K562 (cell line): ENCODE results near the gene CLHC1. TPM values are rescaled to one million over a fixed set of nuclear protein-coding genes. Genes with fewer than 3 reads are reported as not detected.

Source experiments
- ATAC-seq: fragments of 200-7000 bp; cut with Tn5 transposase; 3 replicates; pipeline ENCODE4 v1.9.1; 2020; ENCODE audit warnings: moderate library complexity
- BruUV-seq: library from RNA; stranded (reverse); fragments of 400-500 nt; replicated peaks from 2 replicates; lab custom pipeline; 2021; lab: Mats Ljungman, UMichigan
- CTCF ChIA-PET: fragments of 300-600 bp; formaldehyde crosslinking; extraction: SDS; loops from one replicate; lab custom pipeline; 2021; ENCODE audit warnings: low intra/inter-chr PET ratio; lab: Yijun Ruan, JAX
- POLR2A ChIA-PET: fragments of 300-600, 350-650 bp; sonication (Branson Sonifier 250); formaldehyde crosslinking; extraction: SDS; loops from one replicate; lab custom pipeline; 2021; ENCODE audit warnings: antibody characterized with exemption, inconsistent platforms; lab: Yijun Ruan, JAX
- DNase-seq, 4 experiments: peaks; one replicate each; pipeline versions ENCODE4 v3.0.0 to v3.0.0-alpha.2; 2011 to 2018; ENCODE audit warnings: low spot score in 3 of 4, mixed read lengths in 3 of 4; ENCODE audit errors: extremely low read depth in 1 of 4
- FAIRE-seq: peaks from 2 replicates; lab custom pipeline; 2011; peaks lifted over from hg19 to GRCh38; lab: Jason Lieb, UNC
- H2AFZ ChIP-seq: 2 replicates; pipeline ENCODE4 v1.6.0; 2011; ENCODE audit warnings: low read depth, low read length, control low read depth, inconsistent platforms
- H3K27ac ChIP-seq: fragments of 200-600 bp; 3 replicates; pipeline ENCODE4 v1.8.0; 2011; ENCODE audit warnings: low read depth, mild to moderate bottlenecking, control low read depth, inconsistent platforms, low read length, moderate library complexity, mixed read lengths; ENCODE audit errors: extremely low read depth
- H3K27me3 ChIP-seq, 2 experiments: fragments of 300-600 bp in 1 of 2; 2 replicates in 1 of 2; 3 replicates in 1 of 2; pipeline versions ENCODE4 v1.6.0 to v1.8.0; 2011; ENCODE audit warnings: inconsistent platforms in 2 of 2, low read length in 2 of 2, mild to moderate bottlenecking in 1 of 2, mixed read lengths in 1 of 2, moderate library complexity in 1 of 2; ENCODE audit not compliant: control insufficient read depth in 2 of 2, insufficient read depth in 2 of 2
- H3K36me3 ChIP-seq: fragments of 300-600 bp; 3 replicates; pipeline ENCODE4 v1.8.0; 2011; ENCODE audit warnings: mild to moderate bottlenecking, low read length, inconsistent platforms; ENCODE audit not compliant: control insufficient read depth, insufficient read depth
- H3K4me1 ChIP-seq, 2 experiments: fragments of 200-600 bp in 1 of 2; replicated peaks in 1 of 2; 2 replicates in 1 of 2; 3 replicates in 1 of 2; pipeline versions ENCODE4 v1.5.1 to v1.8.0; 2011; ENCODE audit warnings: inconsistent platforms in 2 of 2, low read length in 2 of 2, mild to moderate bottlenecking in 1 of 2, mixed read lengths in 1 of 2, moderate library complexity in 1 of 2; ENCODE audit not compliant: control insufficient read depth in 2 of 2, insufficient read depth in 2 of 2
- H3K4me2 ChIP-seq: 2 replicates; pipeline ENCODE4 v1.6.1; 2011; ENCODE audit warnings: low read length, control low read depth, inconsistent platforms, mixed read lengths; ENCODE audit not compliant: insufficient read depth
- H3K4me3 ChIP-seq: fragments of 200-600 bp; sonication (generic), shearing (Covaris generic); 2 replicates; pipeline ENCODE4 v1.5.1; 2016; ENCODE audit warnings: control low read depth, inconsistent platforms
- H3K79me2 ChIP-seq: fragments of 200-600 bp; 3 replicates; pipeline ENCODE4 v1.8.0; 2011; ENCODE audit warnings: low read length, inconsistent platforms; ENCODE audit not compliant: control insufficient read depth, insufficient read depth
- H3K9ac ChIP-seq, 2 experiments: 2 replicates each; pipeline versions ENCODE4 v1.6.0 to v1.6.1; 2011; ENCODE audit warnings: low read depth in 2 of 2, low read length in 2 of 2, control low read depth in 1 of 2, inconsistent platforms in 1 of 2, mild to moderate bottlenecking in 1 of 2, mixed read lengths in 1 of 2; ENCODE audit not compliant: insufficient read depth in 1 of 2
- H3K9me1 ChIP-seq: one replicate; pipeline ENCODE4 v1.6.0; 2011; ENCODE audit warnings: inconsistent platforms, mild to moderate bottlenecking, low read length, moderate library complexity; ENCODE audit not compliant: control insufficient read depth, insufficient read depth
- H3K9me3 ChIP-seq: replicated peaks from 2 replicates; pipeline ENCODE4 v1.5.1; 2011; ENCODE audit warnings: low read depth, low read length, inconsistent platforms; ENCODE audit not compliant: control insufficient read depth, insufficient read depth
- H4K20me1 ChIP-seq: replicated peaks from 2 replicates; pipeline ENCODE4 v1.6.1; 2011; ENCODE audit warnings: low read length, inconsistent platforms, mixed read lengths; ENCODE audit not compliant: control insufficient read depth, insufficient read depth
- GATAD2B ChIP-seq: fragments of 450-650 bp; IDR thresholded peaks from 2 replicates; pipeline ENCODE4 v1.6.1; 2017; ENCODE audit warnings: mild to moderate bottlenecking, borderline replicate concordance
- NFE2L1 ChIP-seq: fragments of 450-650 bp; IDR thresholded peaks from 2 replicates; pipeline ENCODE4 v1.6.1; 2016; ENCODE audit warnings: missing genetic modification characterization, low read depth, mild to moderate bottlenecking, missing compliant biosample characterization, moderate library complexity, borderline replicate concordance
- PML ChIP-seq: IDR thresholded peaks from 2 replicates; pipeline ENCODE4 v1.6.1; 2012; ENCODE audit warnings: low read length, inconsistent platforms
- ZNF121 ChIP-seq: sonication (generic); formaldehyde crosslinking; conservative IDR thresholded peaks from 2 replicates; pipeline ENCODE4 v1.8.0; 2022; ENCODE audit warnings: missing genetic modification reagents
- ZNF764 ChIP-seq: fragments of 250-450 bp; sonication (Bioruptor Pico); IDR thresholded peaks from 2 replicates; pipeline ENCODE4 v1.4.0; 2020; ENCODE audit warnings: low read depth, mild to moderate bottlenecking, moderate library complexity
- WGBS: fragments of 100-300 bp; shearing (Covaris generic); methylation state at CpG from one replicate; pipeline ENCODE4 v1.1.6; 2016; ENCODE audit warnings: low coverage, mixed read lengths; ENCODE audit not compliant: insufficient coverage; ENCODE audit errors: missing lambda C conversion rate; 5-methylcytosine and 5-hydroxymethylcytosine counted together
- in situ Hi-C: fragments of 300-500 bp; cut with MboI; formaldehyde crosslinking; loops from 4 replicates; pipeline ENCODE4 v1.15.0; 2018; ENCODE audit warnings: inconsistent platforms, mixed read lengths
- intact Hi-C: fragments of 100-400 bp; cut with micrococcal nuclease; formaldehyde crosslinking; loops from 2 replicates; pipeline ENCODE4 v1.14.2; 2022
- polyA plus RNA-seq, 8 experiments: library from polyadenylated mRNA; depleted of rRNA in 4 of 8; stranded (reverse) in 5 of 8; unstranded in 3 of 8; fragments of >200 nt; fragmentation: Nextera tagmentation in 2 of 8; fragmentation: Illumina TruSeq in 1 of 8; extraction: Ambion mirVana in 2 of 8; extraction: Trizol in 1 of 8; gene quantifications; 2 replicates each; pipeline versions ENCODE4 v1.2.1 to v1.2.3, GENCODE V29; 2011 to 2014; ENCODE audit warnings: inconsistent platforms in 1 of 8, missing spikeins in 1 of 8
- total RNA-seq, 7 experiments: library from RNA; depleted of rRNA in 6 of 7; stranded (reverse); fragments of >200 nt in 6 of 7; fragmentation: Illumina TruSeq in 2 of 7; extraction: Trizol in 2 of 7; gene quantifications; 2 replicates each; pipeline versions ENCODE4 v1.2.1 to v1.2.3, GENCODE V29; 2011 to 2021; ENCODE audit warnings: low replicate concordance in 1 of 7
- TF ChIP-seq, protein P1 (sequence below): sonication (generic); formaldehyde crosslinking; IDR thresholded peaks from 2 replicates; pipeline ENCODE4 v1.8.1; 2022; ENCODE audit warnings: missing genetic modification reagents
- TF ChIP-seq, protein P2 (sequence below): fragments of 450-650 bp; formaldehyde crosslinking; IDR thresholded peaks from 2 replicates; pipeline ENCODE4 v1.4.0; 2022; ENCODE audit warnings: missing genetic modification characterization
- TF ChIP-seq, protein P3 (sequence below): fragments of 250-450 bp; sonication (Bioruptor Pico); IDR thresholded peaks from 2 replicates; pipeline ENCODE4 v1.4.0; 2020; ENCODE audit warnings: borderline replicate concordance
- TF ChIP-seq, protein P4 (sequence below): fragments of 250-450 bp; sonication (Bioruptor Pico); IDR thresholded peaks from 2 replicates; pipeline ENCODE4 v1.6.1; 2021; ENCODE audit warnings: mild to moderate bottlenecking
- TF ChIP-seq, protein P5 (sequence below): fragments of 250-450 bp; sonication (Bioruptor Pico); IDR thresholded peaks from 2 replicates; pipeline ENCODE4 v1.5.0; 2020; ENCODE audit warnings: mild to moderate bottlenecking

CLHC1 gene
- total and polyA plus RNA-seq, 9 of the 15 experiments (the other 6 are each of a cell fraction or from before 2014, with no cell fraction given) = 3.7 to 14.3 (median 8.6) TPM

DNA sequence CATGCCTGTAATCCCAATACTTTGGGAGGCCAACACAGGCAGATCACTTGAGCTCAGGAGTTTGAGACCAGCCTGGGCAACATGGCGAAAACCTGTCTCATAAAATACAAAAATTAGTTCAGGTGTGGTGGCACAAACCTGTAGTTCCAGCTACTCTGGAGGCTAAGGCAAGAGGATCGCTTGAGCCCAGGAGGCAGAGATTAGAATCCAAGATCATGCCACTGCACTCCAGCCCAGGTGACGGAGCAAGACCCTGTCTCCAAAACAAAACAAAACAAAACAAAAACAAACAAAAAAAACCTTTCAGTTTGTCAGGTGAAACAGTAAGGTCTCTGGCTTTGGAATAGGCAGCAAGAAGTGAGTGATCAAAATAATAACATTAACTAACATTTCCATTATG, 84.6 kb downstream of the CLHC1 start:
- intact Hi-C loops = no loop called here
- no peaks in the 10 kb centered on the region; the same call in 1 of the 2 replicates for H3K9me3 ChIP-seq
- no peak overlapping the region for H3K4me2 ChIP-seq

DNA sequence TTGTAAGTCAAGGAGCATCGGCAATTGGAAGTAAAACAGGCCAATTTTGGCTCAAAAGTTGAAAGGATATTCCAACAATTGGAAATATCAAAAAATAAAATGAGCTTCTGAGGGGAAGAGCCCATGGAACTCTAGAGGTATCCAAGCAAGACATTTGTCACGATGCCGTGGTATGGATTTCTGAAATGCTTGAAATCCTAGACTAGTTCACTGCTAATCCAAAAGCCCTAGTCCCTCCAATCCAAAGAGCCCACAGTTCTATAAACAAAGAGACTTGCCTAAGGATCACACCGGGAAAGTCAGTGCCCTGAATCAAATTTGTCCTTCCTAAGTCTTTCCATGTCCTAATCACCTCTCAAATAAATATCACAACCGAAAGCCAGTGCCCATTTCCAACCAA, 85.1 kb downstream of the CLHC1 start:
- DNase-seq = no peak
- H3K27ac ChIP-seq = no peak overlapping the region
- in situ Hi-C loops = no loop called here
- no peaks in the 10 kb centered on the region; the same call in 1 of the 2 replicates for H3K9me3 ChIP-seq
- H3K4me1 ChIP-seq = peaks cover 3 to 12% of the 10 kb centered on the region in 2 experiments; a peak in 4 of 5 replicates
- H3K4me2 ChIP-seq = no peak overlapping the region
- 72% methylated on average over 5 of the region's 5 CpGs for WGBS
- ChIA-PET POLR2A (interaction anchor here (1.0 kb wide), 1 partner anchor 125 kb away, joined by 3 read pairs; no protein-coding TSS in a partner anchor), CTCF (no interaction called here)
- H3K4me3 ChIP-seq = no peak overlapping the region
- no peak for ATAC-seq
- H3K9me1 ChIP-seq = no peaks in the 10 kb centered on the region
- no peaks in the 10 kb centered on the region for H4K20me1 ChIP-seq
- no peaks in the 10 kb centered on the region for H3K79me2 ChIP-seq
- peak overlapping the region; percentile 78 for H2AFZ ChIP-seq
- no peaks in the 10 kb centered on the region for H3K36me3 ChIP-seq
- FAIRE-seq = no peak
- no peak overlapping the region for H3K9ac ChIP-seq
- BruUV-seq = no TSS peak
- no peaks in the 10 kb centered on the region for H3K27me3 ChIP-seq
- intact Hi-C loops = no loop called here
- TF ChIP-seq ZNF121 (CRISPR knock-in tag) = no peak
- TF ChIP-seq ZNF764 (CRISPR knock-in tag) = no peak
- TF ChIP-seq, protein P1, sequence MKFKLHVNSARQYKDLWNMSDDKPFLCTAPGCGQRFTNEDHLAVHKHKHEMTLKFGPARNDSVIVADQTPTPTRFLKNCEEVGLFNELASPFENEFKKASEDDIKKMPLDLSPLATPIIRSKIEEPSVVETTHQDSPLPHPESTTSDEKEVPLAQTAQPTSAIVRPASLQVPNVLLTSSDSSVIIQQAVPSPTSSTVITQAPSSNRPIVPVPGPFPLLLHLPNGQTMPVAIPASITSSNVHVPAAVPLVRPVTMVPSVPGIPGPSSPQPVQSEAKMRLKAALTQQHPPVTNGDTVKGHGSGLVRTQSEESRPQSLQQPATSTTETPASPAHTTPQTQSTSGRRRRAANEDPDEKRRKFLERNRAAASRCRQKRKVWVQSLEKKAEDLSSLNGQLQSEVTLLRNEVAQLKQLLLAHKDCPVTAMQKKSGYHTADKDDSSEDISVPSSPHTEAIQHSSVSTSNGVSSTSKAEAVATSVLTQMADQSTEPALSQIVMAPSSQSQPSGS = no peak
- TF ChIP-seq, protein P2, sequence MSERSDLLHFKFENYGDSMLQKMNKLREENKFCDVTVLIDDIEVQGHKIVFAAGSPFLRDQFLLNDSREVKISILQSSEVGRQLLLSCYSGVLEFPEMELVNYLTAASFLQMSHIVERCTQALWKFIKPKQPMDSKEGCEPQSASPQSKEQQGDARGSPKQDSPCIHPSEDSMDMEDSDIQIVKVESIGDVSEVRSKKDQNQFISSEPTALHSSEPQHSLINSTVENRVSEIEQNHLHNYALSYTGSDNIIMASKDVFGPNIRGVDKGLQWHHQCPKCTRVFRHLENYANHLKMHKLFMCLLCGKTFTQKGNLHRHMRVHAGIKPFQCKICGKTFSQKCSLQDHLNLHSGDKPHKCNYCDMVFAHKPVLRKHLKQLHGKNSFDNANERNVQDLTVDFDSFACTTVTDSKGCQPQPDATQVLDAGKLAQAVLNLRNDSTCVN (CRISPR knock-in tag) = no peak
- TF ChIP-seq, protein P3, sequence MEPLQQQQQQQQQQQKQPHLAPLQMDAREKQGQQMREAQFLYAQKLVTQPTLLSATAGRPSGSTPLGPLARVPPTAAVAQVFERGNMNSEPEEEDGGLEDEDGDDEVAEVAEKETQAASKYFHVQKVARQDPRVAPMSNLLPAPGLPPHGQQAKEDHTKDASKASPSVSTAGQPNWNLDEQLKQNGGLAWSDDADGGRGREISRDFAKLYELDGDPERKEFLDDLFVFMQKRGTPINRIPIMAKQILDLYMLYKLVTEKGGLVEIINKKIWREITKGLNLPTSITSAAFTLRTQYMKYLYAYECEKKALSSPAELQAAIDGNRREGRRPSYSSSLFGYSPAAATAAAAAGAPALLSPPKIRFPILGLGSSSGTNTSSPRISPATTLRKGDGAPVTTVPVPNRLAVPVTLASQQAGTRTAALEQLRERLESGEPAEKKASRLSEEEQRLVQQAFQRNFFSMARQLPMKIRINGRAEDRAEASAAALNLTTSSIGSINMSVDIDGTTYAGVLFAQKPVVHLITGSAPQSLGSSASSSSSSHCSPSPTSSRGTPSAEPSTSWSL (CRISPR knock-in tag) = no peak
- TF ChIP-seq, protein P4, sequence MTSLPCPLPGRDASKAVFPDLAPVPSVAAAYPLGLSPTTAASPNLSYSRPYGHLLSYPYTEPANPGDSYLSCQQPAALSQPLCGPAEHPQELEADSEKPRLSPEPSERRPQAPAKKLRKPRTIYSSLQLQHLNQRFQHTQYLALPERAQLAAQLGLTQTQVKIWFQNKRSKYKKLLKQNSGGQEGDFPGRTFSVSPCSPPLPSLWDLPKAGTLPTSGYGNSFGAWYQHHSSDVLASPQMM (CRISPR knock-in tag) = no peak
- TF ChIP-seq, protein P5, sequence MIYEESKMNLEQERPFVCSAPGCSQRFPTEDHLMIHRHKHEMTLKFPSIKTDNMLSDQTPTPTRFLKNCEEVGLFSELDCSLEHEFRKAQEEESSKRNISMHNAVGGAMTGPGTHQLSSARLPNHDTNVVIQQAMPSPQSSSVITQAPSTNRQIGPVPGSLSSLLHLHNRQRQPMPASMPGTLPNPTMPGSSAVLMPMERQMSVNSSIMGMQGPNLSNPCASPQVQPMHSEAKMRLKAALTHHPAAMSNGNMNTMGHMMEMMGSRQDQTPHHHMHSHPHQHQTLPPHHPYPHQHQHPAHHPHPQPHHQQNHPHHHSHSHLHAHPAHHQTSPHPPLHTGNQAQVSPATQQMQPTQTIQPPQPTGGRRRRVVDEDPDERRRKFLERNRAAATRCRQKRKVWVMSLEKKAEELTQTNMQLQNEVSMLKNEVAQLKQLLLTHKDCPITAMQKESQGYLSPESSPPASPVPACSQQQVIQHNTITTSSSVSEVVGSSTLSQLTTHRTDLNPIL (CRISPR knock-in tag) = no peak

More for the DNA sequence above, 84.6 kb downstream of the CLHC1 start:
- Histone ChIP-seq H3K4me3 (no peak overlapping the region), H3K27me3 (no peaks in the 10 kb centered on the region), H4K20me1 (no peaks in the 10 kb centered on the region), H2AFZ (peak overlapping the region; percentile 78), H3K36me3 (no peaks in the 10 kb centered on the region), H3K4me1 (peaks cover 2 to 8% of the 10 kb centered on the region in 2 experiments; a peak in 2 of 5 replicates), H3K27ac (no peak overlapping the region), H3K9me1 (no peaks in the 10 kb centered on the region), H3K9ac (no peak overlapping the region), H3K79me2 (no peaks in the 10 kb centered on the region)
- DNase-seq (no peak), FAIRE-seq (no peak), ATAC-seq (no peak)
- WGBS = 76% methylated on average over 3 of the region's 3 CpGs
- in situ Hi-C loops = no loop called here
- BruUV-seq = no TSS peak
- CTCF ChIA-PET = no interaction called here
- POLR2A ChIA-PET = interaction anchor here (1.0 kb wide), 2 partner anchors 10 to 126 kb away, joined by 3 read pairs; no protein-coding TSS in a partner anchor
- TF ChIP-seq PML (0 out of 2 replicates have a peak, but pooled peaks have one; percentile 14), NFE2L1 (tag) (0 out of 2 replicates have a peak, but pooled peaks have one; percentile 12), GATAD2B (no peak)
